Right lobe of liver (tissue), 6 donors: Measurements from ENCODE around the gene MFSD12. TPM values are rescaled to one million over a fixed set of nuclear protein-coding genes. Genes with fewer than 3 reads are reported as not detected.

Experiments
- ATAC-seq, 4 donors: fragments of 200-7000 bp; cut with Tn5 transposase; one replicate each; pipeline ENCODE4 v1.9.1; 2020; ENCODE audit warnings: mild to moderate bottlenecking in 4 of 4, moderate library complexity in 4 of 4
- DNase-seq, 3 donors: peaks; one replicate each; pipeline ENCODE4 v3.0.0-alpha.2; 2020
- H3K27ac ChIP-seq, 3 donors: fragments of 200-600 bp; one replicate each; pipeline ENCODE4 v1.8.0; 2022
- H3K27me3 ChIP-seq, 2 donors: fragments of 200-600 bp; one replicate each; pipeline ENCODE4 v1.8.0; 2022
- H3K36me3 ChIP-seq, 4 donors: fragments of 200-600 bp; sonication (generic) in 1 of 4; one replicate each; pipeline versions ENCODE4 v1.5.1 to v1.8.0; 2017 to 2022; ENCODE audit warnings: control low read depth in 1 of 4
- H3K4me1 ChIP-seq, 4 donors: fragments of 200-600 bp; sonication (generic) in 1 of 4; one replicate each; pipeline versions ENCODE4 v1.5.1 to v1.8.0; 2017 to 2022; ENCODE audit warnings: control low read depth in 1 of 4
- H3K4me3 ChIP-seq, 3 donors: fragments of 200-600 bp; one replicate each; pipeline ENCODE4 v1.8.0; 2022
- H3K9me3 ChIP-seq, 4 donors: fragments of 200-600 bp; sonication (generic) in 1 of 4; one replicate each; pipeline versions ENCODE4 v1.5.1 to v1.8.0; 2017 to 2022; ENCODE audit warnings: control low read depth in 1 of 4
- CTCF ChIP-seq, 4 donors: fragments of 200-600 bp in 3 of 4; fragments of 450-650 bp in 1 of 4; IDR thresholded peaks; one replicate each; pipeline versions ENCODE4 v1.5.1 to v1.8.0; 2016 to 2022; ENCODE audit warnings: antibody characterized with exemption in 4 of 4, mild to moderate bottlenecking in 2 of 4
- POLR2A ChIP-seq: fragments of 450-650 bp; IDR thresholded peaks from one replicate; pipeline ENCODE4 v1.6.1; 2017; ENCODE audit warnings: antibody characterized with exemption, mild to moderate bottlenecking
- WGBS: methylation state at CpG from one replicate; pipeline ENCODE4 v1.1.6; 2018; ENCODE audit warnings: low coverage, low lambda C conversion rate; ENCODE audit not compliant: insufficient coverage; ENCODE audit errors: missing lambda C conversion rate; 5-methylcytosine and 5-hydroxymethylcytosine counted together
- intact Hi-C, 2 donors: fragments of 100-400 bp; cut with DNase I; formaldehyde crosslinking; loops; one replicate each; pipeline versions ENCODE4 v1.11.2 to v1.14.1; 2022
- total RNA-seq, 6 experiments: library from RNA; depleted of rRNA in 2 of 6; stranded (reverse); fragments of >200 nt in 2 of 6; fragmentation: NEBNext Ultra II Directional in 3 of 6; extraction: Animal tissue kit (Norgen Biotek cat#: 25700) in 3 of 6; gene quantifications; one replicate each; pipeline versions ENCODE4 v1.1.0 to v1.2.4, GENCODE V29; 2016 to 2023
- donor health status: DM: no; HTN: yes; CAD: no.
- donor health status: DM: no; HTN: no; CAD: no.
- donor health status: DM: no; HTN: no; CAD: no.
- donor health status: DM: no; HTN: yes; CAD: no.
- donor health status: DM: no; HTN: yes; CAD: no.

Gene MFSD12
- total RNA-seq, 6 experiments from 2014 or later, result 23.8 to 114 (median 31.5) TPM

GRCh38 chr19:3523361-3524077 lies 33.9 kb downstream of the MFSD12 start:
- H3K4me1 ChIP-seq, result peaks cover 0 to 15% (median under 1%) of the 10 kb centered on the region in 4 donors
- peaks cover 5 to 39% (median 11%) of the 10 kb centered on the region in 4 donors for H3K36me3 ChIP-seq
- intact Hi-C loops, result no loop called here
- H3K9me3 ChIP-seq, result no peaks in the 10 kb centered on the region
- TF ChIP-seq POLR2A, result no peak
- no peak for TF ChIP-seq CTCF (IDR thresholded peaks at IDR 0.05)
- no peaks in the 10 kb centered on the region for H3K27me3 ChIP-seq
- 92% methylated on average over 2 of the region's 21 CpGs for WGBS
- H3K4me3 ChIP-seq, result no peak overlapping the region
- no peak for DNase-seq
- ATAC-seq, result no peak
- peak overlapping the region in 1 of 3 donors; percentile 33 for H3K27ac ChIP-seq

- 100% methylated on average over 1 of the region's 40 CpGs for WGBS
- Histone ChIP-seq H3K36me3 (peaks cover 5 to 36% (median 11%) of the 10 kb centered on the region in 4 donors), H3K27ac (no peak overlapping the region), H3K4me3 (no peak overlapping the region), H3K4me1 (peaks cover 0 to 23% (median 5%) of the 10 kb centered on the region in 4 donors), H3K9me3 (no peaks in the 10 kb centered on the region), H3K27me3 (no peaks in the 10 kb centered on the region)
- intact Hi-C loops, result no loop called here
- ATAC-seq (no peak), DNase-seq (peak in 1 of 3 donors; percentile 23)
- TF ChIP-seq CTCF (IDR thresholded peaks at IDR 0.05) (no peak), POLR2A (no peak)
Observed at GRCh38 chr19:3522421-3523360, 34.7 kb downstream of the MFSD12 start.

- Histone ChIP-seq H3K4me1 (peaks cover 0 to 38% (median 13%) of the 10 kb centered on the region in 4 donors), H3K36me3 (peaks cover under 1 to 20% (median 4%) of the 10 kb centered on the region in 4 donors), H3K27ac (no peak overlapping the region), H3K27me3 (no peaks in the 10 kb centered on the region), H3K9me3 (no peaks in the 10 kb centered on the region), H3K4me3 (no peak overlapping the region)
- 52% methylated on average over 5 of the region's 7 CpGs for WGBS
- intact Hi-C loops, result no loop called here
- no peak for ATAC-seq
- DNase-seq, result no peak
- TF ChIP-seq POLR2A (no peak), CTCF (IDR thresholded peaks at IDR 0.05) (no peak)
Observed at GRCh38 chr19:3521104-3521445, 36.3 kb downstream of the MFSD12 start.

GRCh38 chr19:3520166-3521103 lies 37.0 kb downstream of the MFSD12 start:
- ATAC-seq, result no peak
- peak in 1 of 3 donors; percentile 23 for DNase-seq
- no peak for TF ChIP-seq POLR2A
- TF ChIP-seq CTCF (IDR thresholded peaks at IDR 0.05), result no peak

More at GRCh38 chr19:3520166-3521103, 37.0 kb downstream of the MFSD12 start:
- Histone ChIP-seq H3K4me3 (no peak overlapping the region), H3K36me3 (peaks cover 0 to 14% (median 0%) of the 10 kb centered on the region in 4 donors), H3K27me3 (no peaks in the 10 kb centered on the region), H3K27ac (no peak overlapping the region), H3K4me1 (peaks cover 0 to 41% (median 14%) of the 10 kb centered on the region in 4 donors), H3K9me3 (no peaks in the 10 kb centered on the region)
- intact Hi-C loops, result no loop called here
- 70% methylated on average over 4 of the region's 37 CpGs for WGBS
